AG09309 (cell line): ENCODE measurements around the gene CD40.
A peak's percentile ranks its signal among the peaks of the same experiment; 100 is the strongest.

Source experiments
- DNase-seq: peaks from one replicate; pipeline ENCODE4 v3.0.0-alpha.2; 2010; ENCODE audit warnings: low read depth
- H3K4me3 ChIP-seq: 2 replicates; pipeline ENCODE4 v1.5.1; 2011; ENCODE audit warnings: mild to moderate bottlenecking, low read depth, low read length, moderate library complexity; ENCODE audit not compliant: control insufficient read depth
- CTCF ChIP-seq: IDR thresholded peaks from 2 replicates; pipeline ENCODE4 v1.5.1; 2011; ENCODE audit warnings: mild to moderate bottlenecking, low read depth, low read length, inconsistent platforms; ENCODE audit not compliant: insufficient read depth, control insufficient read depth; ENCODE audit errors: missing control alignments

The CD40 gene

GRCh38 chr20:46145713-46146112 is 27.6 kb downstream of the CD40 start:
- TF ChIP-seq CTCF: no peak

GRCh38 chr20:46148313-46149208 is 30.4 kb downstream of the CD40 start:
- no peak for DNase-seq
- H3K4me3 ChIP-seq: no peak overlapping the region
- TF ChIP-seq CTCF: no peak

More at GRCh38 chr20:46145713-46146112, 27.6 kb downstream of the CD40 start:
- H3K4me3 ChIP-seq: no peak overlapping the region
- DNase-seq: no peak

GRCh38 chr20:46150943-46151342 is 32.8 kb downstream of the CD40 start:
- no peak for DNase-seq
- TF ChIP-seq CTCF: no peak

GRCh38 chr20:46151936-46152335 is 33.8 kb downstream of the CD40 start:
- DNase-seq: no peak
- no peak overlapping the region for H3K4me3 ChIP-seq
- TF ChIP-seq CTCF: peak; percentile 37

More at GRCh38 chr20:46150943-46151342, 32.8 kb downstream of the CD40 start:
- no peak overlapping the region for H3K4me3 ChIP-seq

GRCh38 chr20:46152824-46153586 is 34.9 kb downstream of the CD40 start:
- no peak for DNase-seq
- no peak overlapping the region for H3K4me3 ChIP-seq
- TF ChIP-seq CTCF: no peak

GRCh38 chr20:46154305-46154704 is 36.2 kb downstream of the CD40 start:
- H3K4me3 ChIP-seq: no peak overlapping the region
- TF ChIP-seq CTCF: no peak
- DNase-seq: no peak
